SIG-M5 (cell line): ENCODE results near the gene BRAT1.

ENCODE experiments used
- DNase-seq: peaks from one replicate; lab custom pipeline; 2025; lab: John Stamatoyannopoulos, UW

BRAT1 gene

GRCh38 chr7:2523461-2523936 lies 31.8 kb downstream of the BRAT1 start:
- DNase-seq = no peak

GRCh38 chr7:2522780-2523433 lies 32.4 kb downstream of the BRAT1 start:
- no peak for DNase-seq

GRCh38 chr7:2521952-2522591 lies 33.3 kb downstream of the BRAT1 start:
- no peak for DNase-seq

- DNase-seq = no peak
These were observed 34.0 kb downstream of the BRAT1 start for GRCh38 chr7:2521341-2521745.

- DNase-seq = no peak
These were observed 34.5 kb downstream of the BRAT1 start for GRCh38 chr7:2520761-2521290.

- DNase-seq = no peak
These were observed 35.1 kb downstream of the BRAT1 start for GRCh38 chr7:2520131-2520760.

DNA sequence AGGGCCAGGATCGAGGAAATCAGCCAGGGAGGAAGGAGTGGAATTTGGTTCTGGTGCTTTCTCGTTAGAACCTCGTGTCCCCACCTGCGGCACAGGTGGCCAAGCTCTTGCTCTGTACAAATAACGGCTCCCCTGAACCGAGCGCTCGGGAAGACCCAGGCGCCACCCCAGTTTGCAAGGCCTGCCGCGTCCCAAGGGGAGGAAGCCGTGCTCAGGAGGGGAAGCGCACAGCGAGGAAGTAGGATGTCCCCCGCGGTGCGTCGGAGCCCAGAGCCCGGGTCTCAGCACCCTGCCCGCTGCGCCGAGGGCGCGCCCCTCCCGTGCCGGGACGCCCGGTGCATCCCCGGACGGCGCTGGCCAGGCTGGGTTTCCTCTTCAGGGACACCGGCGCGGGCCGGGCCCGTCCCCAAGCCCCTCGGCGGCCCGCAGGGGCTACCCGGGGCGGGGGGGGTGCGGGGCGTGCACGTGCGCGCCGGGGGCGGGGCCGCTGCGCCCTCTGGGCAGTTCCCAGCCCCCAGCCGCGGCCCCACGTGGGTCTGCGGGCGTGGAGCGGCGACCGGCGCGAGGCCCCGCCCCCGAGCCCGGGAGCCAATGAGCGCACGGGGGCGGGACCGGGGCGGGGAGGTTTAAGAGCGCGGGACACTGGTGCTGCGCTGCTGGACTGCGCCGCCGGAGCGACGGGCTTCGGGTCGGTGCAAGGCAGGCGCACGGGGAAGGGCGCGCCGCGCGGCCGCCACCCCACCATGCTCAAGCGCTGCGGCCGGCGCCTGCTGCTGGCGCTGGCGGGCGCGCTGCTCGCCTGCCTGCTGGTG lies 36.0 kb downstream of the BRAT1 start, which contains the start of gene LFNG:
Gene LFNG (plus strand): TSS at position 656 of the 812 bp plus-strand sequence. CDS start 88 bp downstream, at position 744.
- DNase-seq = no peak

DNA sequence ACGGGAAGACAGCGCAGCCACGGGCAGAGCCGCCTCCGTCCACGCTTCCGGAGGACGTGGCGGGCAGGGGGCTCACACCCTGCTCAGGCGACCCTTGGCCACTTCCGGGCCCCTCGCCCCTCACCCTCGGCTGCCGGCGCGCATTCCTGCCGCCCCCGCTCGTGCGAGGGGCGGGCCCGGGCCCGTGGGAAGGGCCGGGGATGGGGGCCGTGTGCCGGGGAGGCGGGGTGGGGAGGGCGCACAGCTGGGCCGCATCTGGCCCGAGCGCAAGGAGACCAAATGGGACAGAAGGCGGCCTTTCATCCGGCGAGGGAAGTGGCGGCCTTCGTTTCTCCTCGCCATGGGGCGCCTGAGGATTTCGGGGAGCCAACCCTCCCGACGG lies 36.6 kb downstream of the BRAT1 start:
- no peak for DNase-seq

DNA sequence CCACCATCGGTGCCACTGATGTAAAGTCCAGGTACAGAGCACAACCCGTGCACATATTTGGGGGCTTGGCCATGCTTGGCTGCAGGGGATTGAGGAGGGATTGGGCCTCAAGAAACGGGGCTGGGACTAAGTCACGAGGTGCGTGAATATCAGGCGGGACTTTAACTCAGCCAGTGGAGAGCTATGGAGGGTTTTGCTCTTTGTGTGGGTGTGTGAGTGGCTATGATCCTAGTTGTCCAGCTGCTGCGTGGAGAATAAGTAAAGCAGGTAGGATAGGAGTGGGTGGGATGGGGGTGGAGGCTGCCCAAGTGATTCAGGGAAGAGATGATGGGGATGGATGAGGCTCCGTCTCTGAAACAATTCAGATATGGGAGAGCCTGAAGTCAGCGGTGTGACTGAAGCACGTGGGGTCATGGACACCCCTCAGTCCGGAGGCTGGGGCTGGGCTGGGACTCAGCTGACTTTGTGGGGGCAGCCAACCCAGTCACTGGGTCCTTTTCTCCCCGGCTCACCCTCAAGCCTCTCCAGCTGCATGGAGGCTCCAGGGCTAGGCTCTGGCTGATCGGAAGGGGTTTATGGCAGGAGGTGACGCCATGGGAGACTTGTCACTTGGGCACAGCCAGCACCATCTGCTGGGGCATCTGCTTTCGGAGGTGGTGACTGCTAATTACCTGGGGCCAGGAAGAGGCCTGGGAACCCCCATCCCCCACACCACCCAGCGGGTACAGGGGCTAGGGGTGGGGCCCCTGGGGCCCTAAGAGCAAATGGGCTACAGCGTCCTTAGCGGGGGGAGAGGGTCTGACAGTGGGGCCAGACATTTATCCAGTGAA lies 37.4 kb downstream of the BRAT1 start:
- no peak for DNase-seq

DNA sequence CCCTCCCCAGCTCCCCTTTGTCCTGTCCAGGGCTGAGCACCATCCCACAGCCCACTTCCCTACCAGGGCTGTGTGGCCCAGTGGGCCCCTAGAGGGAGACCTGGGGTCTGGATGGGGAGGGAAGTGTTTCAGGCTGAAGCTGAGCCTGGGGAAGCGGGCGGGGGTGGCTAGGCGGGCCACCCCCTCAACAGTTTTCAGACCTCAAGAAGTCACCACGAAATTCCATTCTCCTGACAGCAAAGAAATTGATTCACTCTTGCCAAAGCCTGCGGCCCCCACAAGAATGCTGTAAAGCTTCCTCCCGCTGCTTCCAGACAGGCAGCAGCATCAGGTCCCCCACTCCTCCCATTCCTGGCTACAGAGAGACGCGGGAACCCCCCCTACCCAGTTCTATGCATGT lies 38.3 kb downstream of the BRAT1 start:
- no peak for DNase-seq

DNA sequence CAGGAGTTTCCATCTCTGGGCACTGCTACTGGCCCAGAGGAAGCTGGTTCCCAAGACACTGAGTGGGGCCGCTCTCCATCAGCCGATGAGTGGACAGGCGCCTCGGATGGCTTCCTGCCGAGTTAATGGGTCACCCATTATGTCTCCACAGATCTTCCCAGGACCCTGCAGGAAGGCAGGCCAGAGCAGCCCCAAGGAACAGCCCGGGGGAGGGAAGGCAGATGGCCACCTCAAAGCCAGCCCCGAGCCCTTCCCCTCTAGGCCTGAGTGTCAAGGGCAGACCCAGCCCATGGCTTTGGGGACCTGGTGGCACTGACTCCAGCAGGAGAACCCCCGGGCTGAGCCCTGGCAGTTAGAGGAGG lies 39.1 kb downstream of the BRAT1 start:
- no peak for DNase-seq

DNA sequence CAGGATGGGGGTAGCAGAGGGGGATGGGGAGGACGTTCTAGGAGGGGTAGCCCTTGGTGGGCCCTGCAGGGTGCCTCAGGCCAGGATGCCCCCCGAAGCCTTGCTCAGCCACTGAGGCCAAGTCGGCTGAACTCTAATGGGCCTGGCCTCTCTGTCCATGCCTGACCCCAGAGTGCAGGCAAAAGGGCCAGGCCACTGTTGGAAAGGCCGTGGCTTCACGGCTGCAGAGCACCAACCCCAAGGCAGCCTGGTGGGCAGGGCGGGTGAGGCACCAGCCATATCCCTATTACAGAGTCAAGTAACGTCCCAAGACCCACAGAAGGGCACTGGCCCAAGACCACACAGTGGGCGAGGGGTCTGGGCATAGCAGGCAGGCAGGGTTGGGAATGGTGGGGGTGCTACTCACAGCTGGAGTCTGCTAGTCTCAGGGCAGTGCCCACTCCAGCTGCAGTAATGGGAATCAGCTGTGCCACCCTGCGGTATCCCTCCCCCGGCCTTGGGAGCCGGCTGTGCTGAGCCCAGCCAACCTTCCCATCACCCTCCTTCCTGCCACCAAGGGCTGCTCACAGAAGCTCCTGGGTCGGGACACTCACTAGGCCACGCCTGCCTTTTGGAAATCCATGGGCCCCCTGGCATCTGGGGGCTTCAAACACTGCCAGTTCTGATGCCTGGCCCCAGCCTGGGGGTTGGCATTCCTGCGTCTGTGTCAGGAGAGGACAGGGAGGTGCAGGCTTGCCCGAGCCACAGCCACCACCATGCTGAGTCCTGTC lies 39.7 kb downstream of the BRAT1 start:
- no peak for DNase-seq

- DNase-seq = no peak
These were observed 40.6 kb downstream of the BRAT1 start for GRCh38 chr7:2514473-2515423.

GRCh38 chr7:2513702-2514101 lies 41.6 kb downstream of the BRAT1 start:
- DNase-seq = no peak

GRCh38 chr7:2512713-2513112 lies 42.6 kb downstream of the BRAT1 start:
- DNase-seq = no peak

GRCh38 chr7:2512179-2512661 lies 43.1 kb downstream of the BRAT1 start:
- DNase-seq = no peak

DNA sequence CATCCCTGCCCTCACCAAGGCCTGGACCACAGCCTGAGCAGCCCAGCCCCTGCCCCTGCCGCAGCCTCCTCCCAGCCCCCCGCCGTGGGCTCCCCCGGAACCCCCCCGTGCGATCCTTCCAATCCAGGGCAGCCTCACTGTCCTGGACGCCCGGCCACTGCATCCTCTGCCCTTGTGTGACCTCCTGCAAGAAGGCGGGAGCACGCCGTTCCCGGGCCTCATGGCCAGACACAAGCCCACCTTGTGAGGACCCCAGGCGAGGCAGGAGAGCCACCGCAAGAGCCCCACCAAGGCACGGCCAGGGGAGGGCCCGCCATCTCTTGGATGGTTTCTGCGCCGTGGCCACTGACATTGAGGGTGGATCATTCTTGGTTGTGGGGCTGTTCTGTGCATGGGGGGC lies 43.6 kb downstream of the BRAT1 start:
- no peak for DNase-seq

DNA sequence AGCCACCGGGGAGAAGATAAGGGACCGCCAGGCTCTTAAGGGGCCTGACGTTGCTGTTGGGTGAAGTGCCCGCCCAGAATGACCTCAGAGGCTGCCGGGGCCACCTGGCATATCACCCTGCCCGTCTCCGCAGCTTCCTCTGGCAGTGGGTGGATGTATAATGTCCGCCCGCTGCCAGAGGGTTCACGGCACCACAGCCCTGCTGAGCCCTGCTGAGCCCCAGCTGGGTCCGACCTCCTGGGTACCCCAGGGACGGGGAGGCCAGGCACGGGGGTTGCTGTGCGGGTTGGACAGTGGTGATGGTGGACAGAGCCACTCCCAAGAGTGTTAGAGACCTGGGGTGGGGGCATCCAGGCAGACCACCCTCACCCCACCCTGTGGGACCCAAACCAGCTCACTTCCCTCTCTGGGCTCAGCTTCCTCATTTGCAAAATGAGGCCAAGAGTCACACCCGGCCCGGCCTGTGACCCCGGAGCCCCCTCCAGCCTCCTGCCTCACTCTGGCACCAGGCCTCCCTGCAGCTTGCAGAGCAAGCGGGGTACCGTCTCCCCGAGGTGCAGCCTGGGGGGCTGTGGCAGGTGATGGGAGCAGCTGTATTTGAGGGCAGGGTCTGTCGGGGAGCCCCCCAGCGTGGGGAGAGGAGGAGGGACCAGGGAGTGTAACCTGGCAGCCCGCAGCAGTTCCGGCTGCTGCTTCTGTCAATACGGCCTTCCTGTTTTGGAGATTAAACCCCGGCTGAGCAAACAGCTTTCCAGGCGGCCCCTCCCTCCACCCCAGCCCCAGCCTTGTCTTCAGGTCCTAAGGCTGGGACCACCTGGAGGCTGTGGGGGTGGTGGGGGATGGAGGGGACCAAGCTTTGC lies 44.2 kb downstream of the BRAT1 start:
- no peak for DNase-seq
